Epithelial cell of proximal tubule (primary cell): ENCODE data around the gene KRT80. TPM values are rescaled to one million over a fixed set of nuclear protein-coding genes. Genes with fewer than 3 reads are reported as not detected.

Experiments
- DNase-seq: peaks from one replicate; pipeline ENCODE4 v3.0.0-alpha.2; 2011; ENCODE audit warnings: low read depth
- H3K4me3 ChIP-seq: 2 replicates; pipeline ENCODE4 v1.5.1; 2011; ENCODE audit warnings: low read depth, mild to moderate bottlenecking, low read length
- CTCF ChIP-seq: conservative IDR thresholded peaks from 2 replicates; pipeline ENCODE4 v1.5.1; 2012; ENCODE audit warnings: low read depth, mild to moderate bottlenecking, low read length
- total RNA-seq: library from RNA; depleted of rRNA; stranded (reverse); fragments of >200 nt; gene quantifications from 2 replicates; pipeline ENCODE4 v1.2.3, GENCODE V29; 2015

Gene KRT80
- total RNA-seq, 1 donor from 2014 or later = 18.0 TPM

DNA sequence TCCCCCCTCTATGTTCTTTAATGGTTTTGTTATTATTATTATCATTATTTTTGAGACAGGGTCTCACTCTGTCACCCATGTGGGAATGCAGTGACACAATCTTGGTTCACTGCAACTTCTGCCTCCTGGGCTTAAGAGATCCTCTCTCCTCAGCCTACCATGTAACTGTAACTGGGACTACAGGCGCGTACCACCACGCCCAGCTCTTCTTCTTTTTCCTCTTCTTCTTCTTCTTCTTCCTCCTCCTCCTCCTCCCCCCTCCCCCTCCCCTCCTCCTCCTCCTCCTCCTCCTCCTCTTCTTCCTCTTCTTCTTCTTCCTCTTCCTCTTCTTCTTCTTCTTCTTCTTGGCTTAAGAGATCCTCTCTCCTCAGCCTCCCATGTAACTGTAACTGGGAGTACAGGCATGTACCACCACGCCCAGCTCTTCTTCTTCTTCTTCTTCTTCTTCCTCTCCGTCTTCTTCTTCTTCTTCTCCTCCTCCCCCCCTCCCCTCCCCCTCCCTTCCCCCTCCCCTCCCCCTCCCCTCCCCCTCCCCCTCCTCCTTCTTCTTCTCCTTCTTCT, 35.9 kb upstream of the KRT80 start:
- no peak for TF ChIP-seq CTCF
- DNase-seq = no peak
- no peak overlapping the region for H3K4me3 ChIP-seq

GRCh38 chr12:52226446-52226845, 34.6 kb upstream of the KRT80 start:
- TF ChIP-seq CTCF = no peak
- no peak for DNase-seq
- no peak overlapping the region for H3K4me3 ChIP-seq

DNA sequence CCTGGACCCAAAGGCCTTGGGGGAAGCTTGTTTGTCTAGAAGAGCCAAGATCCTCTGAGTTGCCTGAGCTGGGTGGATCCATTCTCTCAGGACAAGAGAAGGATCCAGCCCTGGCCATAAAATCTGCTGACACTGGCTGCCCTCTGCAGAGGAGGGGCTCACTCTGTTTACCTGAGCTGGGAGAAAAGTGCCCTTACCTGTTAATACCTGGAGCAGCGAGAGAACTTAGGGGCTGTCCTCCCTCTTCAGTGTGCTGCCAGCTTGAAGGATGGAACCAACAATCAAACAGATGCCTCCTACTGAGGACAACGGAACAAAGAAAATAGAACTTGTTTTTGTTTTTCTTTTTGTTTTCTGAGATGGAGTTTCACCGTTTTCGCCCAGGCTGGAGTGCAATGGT, 33.9 kb upstream of the KRT80 start:
- H3K4me3 ChIP-seq = no peak overlapping the region
- no peak for TF ChIP-seq CTCF
- no peak for DNase-seq

- no peak for TF ChIP-seq CTCF
- no peak overlapping the region for H3K4me3 ChIP-seq
- DNase-seq = no peak
Observed at GRCh38 chr12:52224151-52224550, 32.3 kb upstream of the KRT80 start.

DNA sequence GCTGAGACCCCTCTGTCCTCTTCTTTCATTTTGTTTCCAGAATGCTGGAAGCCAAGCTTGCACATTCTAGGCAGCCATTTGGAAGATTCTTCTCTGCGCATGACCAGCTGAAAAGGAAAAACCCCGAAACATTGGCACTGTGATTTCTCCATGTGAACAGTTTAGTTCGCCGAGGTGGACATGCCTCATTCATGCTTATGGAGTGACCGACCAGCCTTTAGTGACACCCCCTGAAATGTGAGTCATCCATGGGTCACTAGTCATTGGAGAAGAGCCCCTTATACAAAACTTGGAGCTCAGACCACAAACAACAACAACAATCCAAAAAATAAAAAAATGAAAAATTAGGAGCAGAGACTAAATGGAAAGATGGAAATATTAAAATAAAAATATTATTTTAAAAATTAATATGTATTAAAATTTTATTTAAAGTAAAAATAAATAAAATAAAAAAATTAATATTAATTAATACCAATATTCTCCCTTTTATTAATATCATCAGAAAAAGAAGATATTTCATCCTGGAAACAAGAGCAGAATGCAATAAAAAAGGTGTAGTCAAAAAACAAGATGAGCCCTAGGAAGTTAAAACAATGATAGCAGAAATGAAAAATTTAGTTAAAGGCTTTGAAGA, 31.7 kb upstream of the KRT80 start:
- H3K4me3 ChIP-seq = no peak overlapping the region
- DNase-seq = no peak
- TF ChIP-seq CTCF = no peak

- no peak for DNase-seq
- TF ChIP-seq CTCF = no peak
- H3K4me3 ChIP-seq = no peak overlapping the region
Observed at GRCh38 chr12:52222692-52223091, 30.9 kb upstream of the KRT80 start.

DNA sequence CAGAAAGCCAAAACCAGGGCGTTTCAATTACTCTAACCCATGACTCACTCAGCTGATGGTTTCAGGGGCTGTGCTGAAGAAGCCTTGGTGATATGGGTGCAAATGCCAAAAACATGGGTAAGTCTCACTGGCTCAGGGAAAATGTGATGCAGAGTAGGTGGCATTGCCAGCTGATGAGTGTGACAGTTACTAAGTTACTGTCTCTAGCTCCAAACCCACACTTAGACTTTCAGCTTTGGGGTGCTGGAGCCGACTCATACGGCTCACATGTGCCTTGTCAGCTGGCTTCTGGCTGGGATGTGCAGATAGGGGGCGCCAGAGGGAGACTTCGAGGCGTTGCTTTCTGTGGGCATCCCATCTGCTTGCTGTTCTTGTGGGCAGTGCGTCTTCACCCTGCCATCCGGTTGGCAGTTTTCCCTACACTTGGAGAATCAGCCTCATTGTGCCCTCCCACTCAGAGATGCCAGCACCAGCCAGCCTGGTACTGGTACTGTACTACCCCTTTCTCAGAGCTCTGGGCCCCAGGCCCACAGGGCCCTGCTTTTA, 30.2 kb upstream of the KRT80 start:
- no peak for DNase-seq
- peak; percentile 88 for TF ChIP-seq CTCF
- no peak overlapping the region for H3K4me3 ChIP-seq
